ENCODE data around the gene TRIM47. TPM values are rescaled to one million over a fixed set of nuclear protein-coding genes. Genes with fewer than 3 reads are reported as not detected.
A peak's percentile ranks its signal among the peaks of the same experiment; 100 is the strongest.
"Not testable (repeated sequence)": the region's sequence is repeated elsewhere in the genome, so short reads cannot be mapped to it uniquely, and the experiment has no call there.

The TRIM47 gene
- total RNA-seq, 2 donors from 2014 or later = 33.7 to 71.5 TPM

DNA sequence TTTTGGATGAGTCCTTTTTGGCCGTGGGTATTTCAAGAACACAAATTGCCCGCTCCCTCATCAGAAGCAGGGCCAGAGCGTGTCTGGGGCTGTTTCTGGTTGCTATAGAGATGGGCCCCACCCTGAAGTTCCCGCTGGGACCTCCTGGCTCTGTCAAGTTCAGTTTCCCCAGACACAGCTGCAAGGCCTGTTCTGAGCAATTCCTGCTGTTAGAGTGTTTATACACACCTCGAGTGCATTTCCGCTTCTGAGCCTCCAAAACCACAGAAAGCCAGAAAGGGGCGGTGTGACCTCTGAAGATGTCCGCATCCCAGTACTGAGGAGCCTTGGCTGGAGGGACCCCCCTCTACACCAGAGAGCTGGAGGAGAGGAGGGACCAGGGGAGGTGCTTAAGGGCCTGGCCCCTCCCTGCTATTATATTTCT, 13.9 kb downstream of the TRIM47 start:
- DNase-seq = peak; percentile 58
- Histone ChIP-seq H3K4me3 (no peak overlapping the region), H3K4me1 (peaks cover 3% of the 10 kb centered on the region), H3K9ac (ENCODE audit: low read depth in 2 of 2, low read length in 2 of 2) (peak overlapping the region; percentile 14 to 40), H3K27ac (peak overlapping the region; percentile 42), H3K27me3 (no peaks in the 10 kb centered on the region), H3K9me3 (no peaks in the 10 kb centered on the region), H3K36me3 (no peaks in the 10 kb centered on the region)
- TF ChIP-seq, protein P1, sequence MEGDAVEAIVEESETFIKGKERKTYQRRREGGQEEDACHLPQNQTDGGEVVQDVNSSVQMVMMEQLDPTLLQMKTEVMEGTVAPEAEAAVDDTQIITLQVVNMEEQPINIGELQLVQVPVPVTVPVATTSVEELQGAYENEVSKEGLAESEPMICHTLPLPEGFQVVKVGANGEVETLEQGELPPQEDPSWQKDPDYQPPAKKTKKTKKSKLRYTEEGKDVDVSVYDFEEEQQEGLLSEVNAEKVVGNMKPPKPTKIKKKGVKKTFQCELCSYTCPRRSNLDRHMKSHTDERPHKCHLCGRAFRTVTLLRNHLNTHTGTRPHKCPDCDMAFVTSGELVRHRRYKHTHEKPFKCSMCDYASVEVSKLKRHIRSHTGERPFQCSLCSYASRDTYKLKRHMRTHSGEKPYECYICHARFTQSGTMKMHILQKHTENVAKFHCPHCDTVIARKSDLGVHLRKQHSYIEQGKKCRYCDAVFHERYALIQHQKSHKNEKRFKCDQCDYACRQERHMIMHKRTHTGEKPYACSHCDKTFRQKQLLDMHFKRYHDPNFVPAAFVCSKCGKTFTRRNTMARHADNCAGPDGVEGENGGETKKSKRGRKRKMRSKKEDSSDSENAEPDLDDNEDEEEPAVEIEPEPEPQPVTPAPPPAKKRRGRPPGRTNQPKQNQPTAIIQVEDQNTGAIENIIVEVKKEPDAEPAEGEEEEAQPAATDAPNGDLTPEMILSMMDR (IDR thresholded peaks at IDR 0.05) = no peak
- intact Hi-C loops (cut with DNase I) = no loop called here

DNA sequence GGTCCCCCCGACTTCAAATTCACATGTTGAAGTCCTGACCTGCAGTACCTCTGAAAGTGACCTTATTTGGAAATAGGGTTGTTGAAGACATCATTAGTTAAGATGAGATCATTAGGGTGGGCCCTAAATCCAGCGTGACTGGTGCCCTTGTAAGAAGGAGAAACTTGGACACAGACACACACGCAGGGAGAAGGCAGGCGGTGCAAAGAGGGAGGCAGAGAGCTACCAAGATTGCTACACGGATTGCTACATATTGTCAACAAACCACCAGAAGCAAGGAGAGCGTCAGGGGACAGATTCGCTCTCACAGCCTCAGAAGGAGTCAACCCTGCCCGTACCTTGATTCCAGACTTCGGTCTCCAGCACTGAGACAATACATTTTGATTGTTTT, 16.5 kb downstream of the TRIM47 start:
- H3K27ac ChIP-seq = no peak overlapping the region
- intact Hi-C loops (cut with DNase I) = no loop called here
- no peaks in the 10 kb centered on the region for H3K4me1 ChIP-seq
- H3K9me3 ChIP-seq = no peaks in the 10 kb centered on the region
- TF ChIP-seq, protein P1 (IDR thresholded peaks at IDR 0.05) = no peak
- H3K27me3 ChIP-seq = no peaks in the 10 kb centered on the region
- no peaks in the 10 kb centered on the region for H3K36me3 ChIP-seq
- no peak overlapping the region for H3K4me3 ChIP-seq
- H3K9ac ChIP-seq (ENCODE audit: low read depth in 2 of 2, low read length in 2 of 2) = no peak overlapping the region
- DNase-seq = no peak

GRCh38 chr17:75859358-75859757, 19.0 kb downstream of the TRIM47 start:
- H3K4me1 ChIP-seq; DNase-seq; H3K4me3 ChIP-seq; H3K9me3 ChIP-seq; H3K9ac ChIP-seq (ENCODE audit: low read depth in 2 of 2, low read length in 2 of 2); H3K27ac ChIP-seq; intact Hi-C loops (cut with DNase I); H3K36me3 ChIP-seq; H3K27me3 ChIP-seq: not testable (repeated sequence)

DNA sequence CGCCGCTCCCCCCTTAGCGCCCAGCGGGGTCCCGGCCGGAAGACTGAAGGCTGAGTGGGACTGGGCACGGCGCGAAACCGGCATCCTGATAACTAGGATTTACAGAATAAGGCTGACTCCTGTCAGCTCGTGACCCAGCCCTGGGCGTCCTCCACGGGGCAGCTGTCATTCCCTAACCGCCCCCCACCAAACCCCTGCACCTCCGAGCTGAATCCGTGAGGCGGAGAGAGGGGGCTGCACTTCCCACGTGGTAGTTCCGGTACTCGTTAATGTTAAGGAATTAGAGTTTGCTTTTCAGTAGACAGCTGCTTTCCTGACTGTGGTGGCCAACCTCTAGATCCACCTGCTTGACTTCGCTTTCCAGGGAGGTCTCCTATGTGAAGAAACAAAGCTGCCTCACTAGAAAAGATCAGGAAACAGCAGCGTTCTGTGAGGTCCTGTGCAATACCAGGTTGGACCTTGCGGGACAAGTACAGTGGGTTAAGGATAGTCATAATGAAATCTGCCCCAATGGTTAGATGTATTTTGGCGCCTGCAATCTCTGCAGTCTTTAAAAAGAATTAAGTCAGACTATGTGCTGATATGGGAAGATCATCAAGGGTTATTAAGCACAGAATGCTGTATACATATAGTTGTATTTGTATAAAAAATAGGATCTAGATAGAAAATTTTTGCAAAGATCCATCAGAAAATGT, 22.2 kb downstream of the TRIM47 start:
- H3K9me3 ChIP-seq = no peaks in the 10 kb centered on the region
- H3K27ac ChIP-seq = peak overlapping the region; percentile 90
- intact Hi-C loops (cut with DNase I) = no loop called here
- peaks cover 16% of the 10 kb centered on the region for H3K4me1 ChIP-seq
- H3K27me3 ChIP-seq = no peaks in the 10 kb centered on the region
- peaks cover 3% of the 10 kb centered on the region for H3K36me3 ChIP-seq
- no peak for DNase-seq
- H3K9ac ChIP-seq (ENCODE audit: low read depth in 2 of 2, low read length in 2 of 2) = peak overlapping the region; percentile 97 to 98
- peak overlapping the region; percentile 66 for H3K4me3 ChIP-seq
- TF ChIP-seq, protein P1 (IDR thresholded peaks at IDR 0.05) = no peak

GRCh38 chr17:75855310-75856061, 22.9 kb downstream of the TRIM47 start, which contains the start of gene WBP2:
Gene WBP2 (minus strand): TSS chr17:75855335. CDS start chr17:75855297, 38 bp downstream.
- intact Hi-C loops (cut with DNase I) = no loop called here
- Histone ChIP-seq H3K27ac (peak within 1 kb of the TSS; percentile 90), H3K9ac (ENCODE audit: low read depth in 2 of 2, low read length in 2 of 2) (peak within 1 kb of the TSS; percentile 97 to 98), H3K36me3 (peaks cover 10% of the 10 kb centered on the region), H3K27me3 (no peaks in the 10 kb centered on the region), H3K4me3 (peak within 1 kb of the TSS; percentile 66), H3K4me1 (peaks cover 16% of the 10 kb centered on the region), H3K9me3 (no peaks in the 10 kb centered on the region)
- TF ChIP-seq, protein P1 (IDR thresholded peaks at IDR 0.05) = no peak
- peak; percentile 98 for DNase-seq

Measured in colonic mucosa (tissue), 4 donors.